GM12864 (cell line): ENCODE data around the gene SPTBN2.
"Not testable (repeated sequence)": the region's sequence is repeated elsewhere in the genome, so short reads cannot be mapped to it uniquely, and the experiment has no call there.

Experiments used
- DNase-seq: peaks from one replicate; pipeline ENCODE4 v3.0.0-alpha.2; 2011; ENCODE audit warnings: low read depth
- H3K4me3 ChIP-seq: 2 replicates; pipeline ENCODE4 v1.5.1; 2011; ENCODE audit warnings: mild to moderate bottlenecking, low read depth, low read length, control low read depth
- CTCF ChIP-seq: IDR thresholded peaks from 2 replicates; pipeline ENCODE4 v1.5.1; 2011; ENCODE audit warnings: low read depth, mild to moderate bottlenecking, moderate library complexity, low read length, control low read depth, inconsistent platforms; ENCODE audit errors: missing control alignments

The SPTBN2 gene

GRCh38 chr11:66739983-66740382 lies 11.0 kb upstream of the SPTBN2 start:
- H3K4me3 ChIP-seq, result no peak overlapping the region
- no peak for DNase-seq
- no peak for TF ChIP-seq CTCF

GRCh38 chr11:66734215-66734614 lies 5.2 kb upstream of the SPTBN2 start:
- no peak overlapping the region for H3K4me3 ChIP-seq
- TF ChIP-seq CTCF, result no peak
- no peak for DNase-seq

- no peak for TF ChIP-seq CTCF
- no peak for DNase-seq
- no peak overlapping the region for H3K4me3 ChIP-seq
Observed at GRCh38 chr11:66729447-66729846, 431 bp upstream of the SPTBN2 start.

- H3K4me3 ChIP-seq, result peak overlapping the region; percentile 41
- no peak for TF ChIP-seq CTCF
- DNase-seq, result no peak
Observed at GRCh38 chr11:66728038-66728692, 851 bp downstream of the SPTBN2 start.

GRCh38 chr11:66727282-66728037 lies 1.6 kb downstream of the SPTBN2 start:
- DNase-seq, result no peak
- no peak for TF ChIP-seq CTCF
- peak overlapping the region; percentile 41 for H3K4me3 ChIP-seq

- H3K4me3 ChIP-seq, result no peak overlapping the region
- no peak for TF ChIP-seq CTCF
- no peak for DNase-seq
Observed at GRCh38 chr11:66725647-66726046, 3.4 kb downstream of the SPTBN2 start.

- TF ChIP-seq CTCF, result no peak
- no peak overlapping the region for H3K4me3 ChIP-seq
- no peak for DNase-seq
Observed at GRCh38 chr11:66725114-66725513, 3.9 kb downstream of the SPTBN2 start.

GRCh38 chr11:66724167-66724566 lies 4.8 kb downstream of the SPTBN2 start:
- not testable (repeated sequence) for H3K4me3 ChIP-seq, DNase-seq
